ENCODE results near the gene DEF6.

The DEF6 gene, protein sequence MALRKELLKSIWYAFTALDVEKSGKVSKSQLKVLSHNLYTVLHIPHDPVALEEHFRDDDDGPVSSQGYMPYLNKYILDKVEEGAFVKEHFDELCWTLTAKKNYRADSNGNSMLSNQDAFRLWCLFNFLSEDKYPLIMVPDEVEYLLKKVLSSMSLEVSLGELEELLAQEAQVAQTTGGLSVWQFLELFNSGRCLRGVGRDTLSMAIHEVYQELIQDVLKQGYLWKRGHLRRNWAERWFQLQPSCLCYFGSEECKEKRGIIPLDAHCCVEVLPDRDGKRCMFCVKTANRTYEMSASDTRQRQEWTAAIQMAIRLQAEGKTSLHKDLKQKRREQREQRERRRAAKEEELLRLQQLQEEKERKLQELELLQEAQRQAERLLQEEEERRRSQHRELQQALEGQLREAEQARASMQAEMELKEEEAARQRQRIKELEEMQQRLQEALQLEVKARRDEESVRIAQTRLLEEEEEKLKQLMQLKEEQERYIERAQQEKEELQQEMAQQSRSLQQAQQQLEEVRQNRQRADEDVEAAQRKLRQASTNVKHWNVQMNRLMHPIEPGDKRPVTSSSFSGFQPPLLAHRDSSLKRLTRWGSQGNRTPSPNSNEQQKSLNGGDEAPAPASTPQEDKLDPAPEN

DNA sequence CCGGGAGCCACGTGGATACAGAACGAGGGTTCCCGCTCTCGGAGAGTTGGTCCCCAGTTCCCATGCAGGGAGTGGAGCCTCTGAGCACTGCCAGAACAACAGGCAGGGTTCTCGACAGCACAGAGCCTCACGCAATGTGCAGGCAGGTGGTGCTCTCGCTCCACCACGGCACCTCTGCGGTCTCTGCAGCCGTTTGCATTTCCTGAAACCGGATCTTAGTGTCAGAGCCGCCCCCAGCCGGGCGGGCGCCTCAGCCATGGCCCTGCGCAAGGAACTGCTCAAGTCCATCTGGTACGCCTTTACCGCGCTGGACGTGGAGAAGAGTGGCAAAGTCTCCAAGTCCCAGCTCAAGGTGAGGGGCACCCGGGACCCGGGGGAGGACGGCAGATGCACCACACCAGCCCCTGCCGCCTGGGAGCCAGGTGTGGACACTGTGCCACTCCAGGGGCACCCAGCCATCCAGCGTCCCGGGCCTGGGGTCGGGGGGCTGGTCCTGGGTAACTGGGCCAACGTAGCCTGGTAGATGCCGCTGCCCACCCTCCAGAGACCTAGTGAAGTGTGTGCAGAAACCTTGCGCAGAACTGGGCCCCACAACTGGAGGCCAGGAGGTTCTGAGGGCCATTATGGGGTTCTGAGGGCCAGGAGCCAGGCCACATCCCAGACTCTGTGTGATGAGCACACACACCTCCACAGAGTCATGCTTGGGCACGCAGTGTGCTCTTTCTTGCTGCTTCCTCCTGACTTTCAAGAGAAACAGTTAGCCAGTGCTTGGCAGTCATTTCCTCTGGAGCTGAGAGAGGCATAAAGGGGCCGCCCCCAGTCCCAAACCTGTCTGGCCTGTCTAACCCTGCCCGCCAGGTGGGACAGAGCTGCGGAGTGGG, at the start of gene DEF6:
Gene DEF6, plus strand, starts transcription at position 218 of the 881 bp plus-strand sequence. Its CDS starts 39 bp downstream, at position 257.
- no peaks in the 10 kb centered on the region for H3K9me3 ChIP-seq
- H3K27ac ChIP-seq: peak within 1 kb of the TSS; percentile 98
- peak within 1 kb of the TSS; percentile 83 to 92 for H3K4me3 ChIP-seq (ENCODE audit: low read depth in 1 of 2, low read length in 1 of 2)
- H3K4me1 ChIP-seq (ENCODE audit: control insufficient read depth in 1 of 2, insufficient read depth in 1 of 2, low read depth in 1 of 2, low read length in 1 of 2): peaks cover 60 to 66% of the 10 kb centered on the region in 2 experiments
- TF ChIP-seq, protein P1, sequence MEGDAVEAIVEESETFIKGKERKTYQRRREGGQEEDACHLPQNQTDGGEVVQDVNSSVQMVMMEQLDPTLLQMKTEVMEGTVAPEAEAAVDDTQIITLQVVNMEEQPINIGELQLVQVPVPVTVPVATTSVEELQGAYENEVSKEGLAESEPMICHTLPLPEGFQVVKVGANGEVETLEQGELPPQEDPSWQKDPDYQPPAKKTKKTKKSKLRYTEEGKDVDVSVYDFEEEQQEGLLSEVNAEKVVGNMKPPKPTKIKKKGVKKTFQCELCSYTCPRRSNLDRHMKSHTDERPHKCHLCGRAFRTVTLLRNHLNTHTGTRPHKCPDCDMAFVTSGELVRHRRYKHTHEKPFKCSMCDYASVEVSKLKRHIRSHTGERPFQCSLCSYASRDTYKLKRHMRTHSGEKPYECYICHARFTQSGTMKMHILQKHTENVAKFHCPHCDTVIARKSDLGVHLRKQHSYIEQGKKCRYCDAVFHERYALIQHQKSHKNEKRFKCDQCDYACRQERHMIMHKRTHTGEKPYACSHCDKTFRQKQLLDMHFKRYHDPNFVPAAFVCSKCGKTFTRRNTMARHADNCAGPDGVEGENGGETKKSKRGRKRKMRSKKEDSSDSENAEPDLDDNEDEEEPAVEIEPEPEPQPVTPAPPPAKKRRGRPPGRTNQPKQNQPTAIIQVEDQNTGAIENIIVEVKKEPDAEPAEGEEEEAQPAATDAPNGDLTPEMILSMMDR (IDR thresholded peaks at IDR 0.05): peak; percentile 93
- H3K27me3 ChIP-seq: no peaks in the 10 kb centered on the region
- H3K36me3 ChIP-seq: peaks cover 10% of the 10 kb centered on the region

DNA sequence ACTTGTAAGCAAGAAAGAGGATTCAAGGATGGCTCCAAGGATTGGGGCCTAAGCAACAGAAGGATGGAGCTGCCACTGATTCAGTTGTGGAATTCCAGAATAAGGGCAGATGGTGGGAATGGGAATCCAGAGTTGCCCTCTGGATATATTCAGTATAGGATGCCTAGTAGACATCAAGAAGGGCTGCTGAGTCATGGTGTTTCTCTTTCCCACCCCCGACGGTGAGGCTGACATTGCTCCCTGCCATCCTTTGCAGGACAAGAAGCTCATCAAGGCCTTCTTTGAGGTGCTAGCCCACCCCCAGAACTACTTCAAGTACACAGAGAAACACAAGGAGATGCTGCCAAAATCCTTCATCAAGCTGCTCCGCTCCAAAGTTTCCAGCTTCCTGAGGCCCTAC, 49.3 kb upstream of the DEF6 start:
- no peaks in the 10 kb centered on the region for H3K9me3 ChIP-seq
- H3K4me1 ChIP-seq (ENCODE audit: control insufficient read depth in 1 of 2, insufficient read depth in 1 of 2, low read depth in 1 of 2, low read length in 1 of 2): no peaks in the 10 kb centered on the region
- no peaks in the 10 kb centered on the region for H3K27me3 ChIP-seq
- no peak overlapping the region for H3K27ac ChIP-seq
- no peaks in the 10 kb centered on the region for H3K36me3 ChIP-seq
- H3K4me3 ChIP-seq (ENCODE audit: low read depth in 1 of 2, low read length in 1 of 2): no peak overlapping the region
- TF ChIP-seq, protein P1 (IDR thresholded peaks at IDR 0.05): no peak

DNA sequence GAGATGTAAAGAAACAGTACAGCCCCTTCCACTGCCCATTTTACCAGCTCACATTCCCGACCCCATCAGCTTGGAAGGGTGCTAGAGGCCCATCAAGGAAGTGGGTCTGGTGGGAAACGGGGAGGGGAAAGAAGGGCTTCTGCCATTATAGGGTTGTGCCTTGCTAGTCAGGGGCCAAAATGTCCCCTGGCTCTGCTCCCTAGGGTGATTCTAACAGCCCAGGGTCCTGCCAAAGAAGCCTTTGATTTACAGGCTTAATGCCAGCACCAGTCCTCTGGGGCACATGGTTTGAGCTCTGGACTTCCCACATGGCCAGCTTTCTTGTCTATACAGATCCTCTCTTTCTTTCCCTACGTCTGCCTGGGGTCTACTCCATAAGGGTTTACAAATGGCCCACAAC, 48.7 kb upstream of the DEF6 start:
- Histone ChIP-seq H3K27ac (no peak overlapping the region), H3K36me3 (no peaks in the 10 kb centered on the region), H3K27me3 (no peaks in the 10 kb centered on the region), H3K4me3 (ENCODE audit: low read depth in 1 of 2, low read length in 1 of 2) (no peak overlapping the region), H3K9me3 (no peaks in the 10 kb centered on the region), H3K4me1 (ENCODE audit: control insufficient read depth in 1 of 2, insufficient read depth in 1 of 2, low read depth in 1 of 2, low read length in 1 of 2) (no peaks in the 10 kb centered on the region)
- TF ChIP-seq, protein P1 (IDR thresholded peaks at IDR 0.05): no peak

DNA sequence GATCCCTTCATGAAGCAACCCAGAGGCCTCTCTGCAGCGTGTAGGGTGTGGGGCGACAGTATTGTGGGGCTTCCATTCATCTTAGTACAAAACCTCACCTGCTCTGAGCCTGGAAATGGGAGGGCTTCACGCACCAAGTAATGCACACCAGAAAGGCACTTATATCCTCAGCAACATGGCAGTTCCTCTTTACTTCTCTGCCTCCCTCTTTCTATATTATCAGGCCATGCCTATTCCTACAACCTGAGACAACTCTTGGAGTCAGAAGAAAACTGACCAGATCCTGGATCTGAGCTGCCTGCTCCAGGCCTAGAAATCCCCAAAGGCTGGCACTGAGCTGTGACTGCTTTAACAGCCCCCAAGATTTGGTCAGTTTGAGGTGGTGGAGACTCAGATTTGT, 45.7 kb upstream of the DEF6 start:
- H3K27ac ChIP-seq: no peak overlapping the region
- H3K4me1 ChIP-seq (ENCODE audit: control insufficient read depth in 1 of 2, insufficient read depth in 1 of 2, low read depth in 1 of 2, low read length in 1 of 2): peaks cover 0 to under 1% of the 10 kb centered on the region in 2 experiments
- H3K27me3 ChIP-seq: no peaks in the 10 kb centered on the region
- H3K9me3 ChIP-seq: no peaks in the 10 kb centered on the region
- TF ChIP-seq, protein P1 (IDR thresholded peaks at IDR 0.05): no peak
- no peak overlapping the region for H3K4me3 ChIP-seq (ENCODE audit: low read depth in 1 of 2, low read length in 1 of 2)
- no peaks in the 10 kb centered on the region for H3K36me3 ChIP-seq

DNA sequence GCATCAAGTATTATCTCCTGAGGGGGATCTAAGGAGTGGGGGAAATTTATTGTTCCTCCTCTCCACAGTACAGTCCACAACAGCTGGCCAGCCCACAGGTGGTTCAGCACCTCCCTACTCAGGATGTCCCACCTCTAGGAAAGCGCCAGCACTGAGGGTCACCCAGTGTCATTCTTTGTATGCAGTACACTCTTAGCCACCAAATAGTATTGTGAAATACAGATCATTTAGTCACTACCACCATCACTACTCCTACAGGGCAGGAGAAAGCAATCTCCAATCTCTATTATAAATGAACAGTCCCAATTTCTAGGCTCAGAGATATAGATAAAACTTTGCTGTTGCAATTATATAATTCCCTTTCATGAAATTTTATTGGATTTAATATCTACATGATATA, 44.4 kb upstream of the DEF6 start:
- Histone ChIP-seq H3K9me3 (no peaks in the 10 kb centered on the region), H3K27ac (no peak overlapping the region), H3K4me3 (ENCODE audit: low read depth in 1 of 2, low read length in 1 of 2) (no peak overlapping the region), H3K36me3 (no peaks in the 10 kb centered on the region), H3K4me1 (ENCODE audit: control insufficient read depth in 1 of 2, insufficient read depth in 1 of 2, low read depth in 1 of 2, low read length in 1 of 2) (peaks cover 8 to 10% of the 10 kb centered on the region in 2 experiments), H3K27me3 (no peaks in the 10 kb centered on the region)
- TF ChIP-seq, protein P1 (IDR thresholded peaks at IDR 0.05): no peak

Data from neutrophil (primary cell).